HepG2 (cell line): ENCODE measurements around the gene HEY2. TPM values are rescaled to one million over a fixed set of nuclear protein-coding genes. Genes with fewer than 3 reads are reported as not detected.

Experiments
- ISX ChIP-seq: sonication (generic); formaldehyde crosslinking; conservative IDR thresholded peaks from 2 replicates; pipeline ENCODE4 v1.5.0; 2020; ENCODE audit warnings: missing genetic modification reagents
- KMT2A ChIP-seq: sonication (generic); formaldehyde crosslinking; IDR thresholded peaks from 2 replicates; pipeline ENCODE4 v1.4.0; 2020; ENCODE audit warnings: missing genetic modification reagents
- MTA3 ChIP-seq: sonication (generic); formaldehyde crosslinking; IDR thresholded peaks from 2 replicates; pipeline ENCODE4 v1.4.0; 2020; ENCODE audit warnings: missing genetic modification reagents
- MYC ChIP-seq: sonication (generic); formaldehyde crosslinking; IDR thresholded peaks from 2 replicates; pipeline ENCODE4 v1.9.0; 2021; ENCODE audit warnings: missing genetic modification reagents, borderline replicate concordance
- PITX1 ChIP-seq: sonication (generic); formaldehyde crosslinking; IDR thresholded peaks from 2 replicates; pipeline ENCODE4 v1.5.1; 2020; ENCODE audit warnings: mild to moderate bottlenecking, missing genetic modification reagents
- TAF1 ChIP-seq: sonication (generic); formaldehyde crosslinking; IDR thresholded peaks from 2 replicates; pipeline ENCODE4 v1.4.0; 2020; ENCODE audit warnings: missing genetic modification reagents
- TBX2 ChIP-seq: sonication (generic); formaldehyde crosslinking; IDR thresholded peaks from 2 replicates; pipeline ENCODE4 v1.5.0; 2020; ENCODE audit warnings: missing genetic modification reagents, mild to moderate bottlenecking, borderline replicate concordance
- ZNF138 ChIP-seq: sonication (generic); formaldehyde crosslinking; IDR thresholded peaks from 2 replicates; pipeline ENCODE4 v1.5.0; 2020; ENCODE audit warnings: mild to moderate bottlenecking, low read depth, missing genetic modification reagents
- ZNF160 ChIP-seq: sonication (generic); formaldehyde crosslinking; IDR thresholded peaks from 2 replicates; pipeline ENCODE4 v1.8.0; 2022; ENCODE audit warnings: mild to moderate bottlenecking, inconsistent platforms, missing genetic modification reagents
- ZNF33B ChIP-seq: sonication (generic); formaldehyde crosslinking; IDR thresholded peaks from 2 replicates; pipeline ENCODE4 v1.5.1; 2020; ENCODE audit warnings: mild to moderate bottlenecking, missing genetic modification reagents
- ZNF343 ChIP-seq: sonication (generic); formaldehyde crosslinking; IDR thresholded peaks from 2 replicates; pipeline ENCODE4 v1.4.0; 2020; ENCODE audit warnings: mild to moderate bottlenecking, missing genetic modification reagents
- ZNF383 ChIP-seq: sonication (generic); formaldehyde crosslinking; IDR thresholded peaks from 2 replicates; pipeline ENCODE4 v1.4.0; 2020; ENCODE audit warnings: missing genetic modification reagents, mild to moderate bottlenecking, borderline replicate concordance
- ZNF678 ChIP-seq: sonication (generic); formaldehyde crosslinking; IDR thresholded peaks from 2 replicates; pipeline ENCODE4 v1.4.0; 2020; ENCODE audit warnings: mild to moderate bottlenecking, missing genetic modification reagents
- ZNF709 ChIP-seq: sonication (generic); formaldehyde crosslinking; IDR thresholded peaks from 2 replicates; pipeline ENCODE4 v1.5.0; 2020; ENCODE audit warnings: mild to moderate bottlenecking, missing genetic modification reagents
- ZNF788 ChIP-seq: sonication (generic); formaldehyde crosslinking; IDR thresholded peaks from 2 replicates; pipeline ENCODE4 v1.5.0; 2020; ENCODE audit warnings: mild to moderate bottlenecking, missing genetic modification reagents, borderline replicate concordance
- ZSCAN22 ChIP-seq: sonication (generic); formaldehyde crosslinking; IDR thresholded peaks from 2 replicates; pipeline ENCODE4 v1.4.0; 2020; ENCODE audit warnings: mild to moderate bottlenecking, missing genetic modification reagents
- polyA plus RNA-seq, 8 experiments: library from polyadenylated mRNA; depleted of rRNA in 3 of 8; stranded (reverse) in 7 of 8; unstranded in 1 of 8; fragments of >200 nt; fragmentation: Illumina TruSeq in 4 of 8; extraction: Trizol in 4 of 8; gene quantifications; 2 replicates each; pipeline versions ENCODE4 v1.2.1 to v1.2.3, GENCODE V29; 2011 to 2016; ENCODE audit warnings: low read depth in 4 of 8, missing spikeins in 1 of 8, mixed read lengths in 1 of 8; ENCODE audit not compliant: insufficient read depth in 1 of 8
- total RNA-seq, 5 experiments: library from RNA; depleted of rRNA; stranded (reverse); fragments of >200 nt; fragmentation: Illumina TruSeq; extraction: Trizol; gene quantifications; 2 replicates each; pipeline ENCODE4 v1.2.3, GENCODE V29; 2016; ENCODE audit warnings: low read depth in 1 of 5
- TF ChIP-seq, protein P1 (sequence below): IDR thresholded peaks from 2 replicates; pipeline ENCODE4 v1.6.1; 2016; ENCODE audit warnings: low read depth, borderline replicate concordance
- TF ChIP-seq, protein P2 (sequence below): sonication (generic); formaldehyde crosslinking; IDR thresholded peaks from 2 replicates; pipeline ENCODE4 v1.8.0; 2022; ENCODE audit warnings: missing genetic modification reagents, mild to moderate bottlenecking, inconsistent platforms, borderline replicate concordance
- TF ChIP-seq, protein P3 (sequence below): sonication (generic); formaldehyde crosslinking; IDR thresholded peaks from 2 replicates; pipeline ENCODE4 v1.4.0; 2020; ENCODE audit warnings: mild to moderate bottlenecking, missing genetic modification reagents, borderline replicate concordance
- TF ChIP-seq, protein P4 (sequence below): sonication (generic); formaldehyde crosslinking; IDR thresholded peaks from 2 replicates; pipeline ENCODE4 v1.9.0; 2021; ENCODE audit warnings: missing genetic modification reagents, mild to moderate bottlenecking, borderline replicate concordance
- TF ChIP-seq, protein P5 (sequence below): IDR thresholded peaks from 2 replicates; pipeline ENCODE4 v1.6.1; 2016

Gene HEY2
- total and polyA plus RNA-seq, 2 of the 13 experiments (the other 11 are each of a cell fraction or from before 2014, with no cell fraction given): 0.04 TPM

DNA sequence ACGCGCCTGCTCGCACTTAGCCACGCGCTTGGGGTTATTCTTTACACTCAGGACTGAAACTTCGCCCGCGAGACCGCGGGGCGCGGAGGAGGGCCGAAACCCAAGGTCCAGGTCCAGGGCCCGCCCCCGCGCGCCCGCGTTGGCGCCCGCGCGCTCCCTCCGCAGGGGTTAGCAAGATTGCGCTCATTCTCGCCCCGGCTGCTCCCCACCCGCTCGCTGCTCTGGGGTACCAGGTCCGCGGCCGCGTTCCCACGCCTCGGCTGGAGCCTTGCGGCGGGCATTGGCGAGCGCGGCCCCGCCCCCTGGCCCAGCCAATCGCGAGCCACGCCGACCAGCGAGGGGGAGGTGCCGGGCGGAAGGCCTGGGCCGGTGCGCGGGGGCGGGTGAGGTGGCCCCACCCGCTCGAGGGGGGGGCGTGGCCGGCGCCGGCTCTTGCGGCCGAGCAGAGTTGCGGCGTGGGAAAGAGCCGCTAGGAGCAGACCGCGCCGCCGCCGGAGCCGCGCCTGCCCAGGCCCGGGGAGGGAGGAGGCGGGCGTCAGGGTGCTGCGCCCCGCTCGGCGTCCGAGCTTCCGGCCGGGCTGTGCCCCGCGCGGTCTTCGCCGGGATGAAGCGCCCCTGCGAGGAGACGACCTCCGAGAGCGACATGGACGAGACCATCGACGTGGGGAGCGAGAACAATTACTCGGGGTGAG, at the start of gene HEY2 (continued):
- TF ChIP-seq, protein P1, sequence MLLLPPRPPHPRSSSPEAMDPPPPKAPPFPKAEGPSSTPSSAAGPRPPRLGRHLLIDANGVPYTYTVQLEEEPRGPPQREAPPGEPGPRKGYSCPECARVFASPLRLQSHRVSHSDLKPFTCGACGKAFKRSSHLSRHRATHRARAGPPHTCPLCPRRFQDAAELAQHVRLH: 0 out of 2 replicates have a peak, but pooled peaks have one; percentile 23
- peak; percentile 48; the same call in 1 of the 2 replicates for TF ChIP-seq ZSCAN22 (CRISPR knock-in tag)
- no peak for TF ChIP-seq KMT2A (CRISPR knock-in tag)
- TF ChIP-seq ZNF709 (CRISPR knock-in tag): peak; percentile 33; the same call in 1 of the 2 replicates
- TF ChIP-seq, protein P2, sequence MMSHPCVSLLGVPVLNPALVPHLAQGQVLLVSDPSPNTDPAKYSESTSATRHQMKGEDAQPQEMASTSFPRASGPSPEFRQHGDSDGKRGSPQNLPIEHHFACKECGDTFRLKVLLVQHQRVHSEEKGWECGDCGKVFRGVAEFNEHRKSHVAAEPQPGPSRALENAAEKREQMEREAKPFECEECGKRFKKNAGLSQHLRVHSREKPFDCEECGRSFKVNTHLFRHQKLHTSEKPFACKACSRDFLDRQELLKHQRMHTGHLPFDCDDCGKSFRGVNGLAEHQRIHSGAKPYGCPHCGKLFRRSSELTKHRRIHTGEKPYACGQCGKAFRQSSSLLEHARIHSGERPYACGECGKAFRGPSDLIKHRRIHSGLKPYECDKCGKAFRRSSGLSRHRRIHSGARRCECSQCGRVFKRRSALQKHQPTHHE (CRISPR knock-in tag): no peak
- TF ChIP-seq ZNF160 (CRISPR knock-in tag): peak; percentile 83; the same call in 1 of the 2 replicates
- peak; percentile 59; the same call in 1 of the 2 replicates for TF ChIP-seq ZNF33B (CRISPR knock-in tag)
- 0 out of 2 replicates have a peak, but pooled peaks have one; percentile 47 for TF ChIP-seq ZNF343 (CRISPR knock-in tag)
- no peak for TF ChIP-seq MTA3 (CRISPR knock-in tag)
- peak; percentile 70 for TF ChIP-seq MYC (CRISPR knock-in tag)
- TF ChIP-seq ISX: 0 out of 2 replicates have a peak, but pooled peaks have one; percentile 30
- TF ChIP-seq ZNF788 (CRISPR knock-in tag): no peak
- TF ChIP-seq ZNF383 (CRISPR knock-in tag): no peak
- TF ChIP-seq, protein P3, sequence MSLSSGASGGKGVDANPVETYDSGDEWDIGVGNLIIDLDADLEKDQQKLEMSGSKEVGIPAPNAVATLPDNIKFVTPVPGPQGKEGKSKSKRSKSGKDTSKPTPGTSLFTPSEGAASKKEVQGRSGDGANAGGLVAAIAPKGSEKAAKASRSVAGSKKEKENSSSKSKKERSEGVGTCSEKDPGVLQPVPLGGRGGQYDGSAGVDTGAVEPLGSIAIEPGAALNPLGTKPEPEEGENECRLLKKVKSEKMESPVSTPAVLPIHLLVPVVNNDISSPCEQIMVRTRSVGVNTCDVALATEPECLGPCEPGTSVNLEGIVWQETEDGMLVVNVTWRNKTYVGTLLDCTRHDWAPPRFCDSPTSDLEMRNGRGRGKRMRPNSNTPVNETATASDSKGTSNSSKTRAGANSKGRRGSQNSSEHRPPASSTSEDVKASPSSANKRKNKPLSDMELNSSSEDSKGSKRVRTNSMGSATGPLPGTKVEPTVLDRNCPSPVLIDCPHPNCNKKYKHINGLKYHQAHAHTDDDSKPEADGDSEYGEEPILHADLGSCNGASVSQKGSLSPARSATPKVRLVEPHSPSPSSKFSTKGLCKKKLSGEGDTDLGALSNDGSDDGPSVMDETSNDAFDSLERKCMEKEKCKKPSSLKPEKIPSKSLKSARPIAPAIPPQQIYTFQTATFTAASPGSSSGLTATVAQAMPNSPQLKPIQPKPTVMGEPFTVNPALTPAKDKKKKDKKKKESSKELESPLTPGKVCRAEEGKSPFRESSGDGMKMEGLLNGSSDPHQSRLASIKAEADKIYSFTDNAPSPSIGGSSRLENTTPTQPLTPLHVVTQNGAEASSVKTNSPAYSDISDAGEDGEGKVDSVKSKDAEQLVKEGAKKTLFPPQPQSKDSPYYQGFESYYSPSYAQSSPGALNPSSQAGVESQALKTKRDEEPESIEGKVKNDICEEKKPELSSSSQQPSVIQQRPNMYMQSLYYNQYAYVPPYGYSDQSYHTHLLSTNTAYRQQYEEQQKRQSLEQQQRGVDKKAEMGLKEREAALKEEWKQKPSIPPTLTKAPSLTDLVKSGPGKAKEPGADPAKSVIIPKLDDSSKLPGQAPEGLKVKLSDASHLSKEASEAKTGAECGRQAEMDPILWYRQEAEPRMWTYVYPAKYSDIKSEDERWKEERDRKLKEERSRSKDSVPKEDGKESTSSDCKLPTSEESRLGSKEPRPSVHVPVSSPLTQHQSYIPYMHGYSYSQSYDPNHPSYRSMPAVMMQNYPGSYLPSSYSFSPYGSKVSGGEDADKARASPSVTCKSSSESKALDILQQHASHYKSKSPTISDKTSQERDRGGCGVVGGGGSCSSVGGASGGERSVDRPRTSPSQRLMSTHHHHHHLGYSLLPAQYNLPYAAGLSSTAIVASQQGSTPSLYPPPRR (CRISPR knock-in tag): 0 out of 2 replicates have a peak, but pooled peaks have one; percentile 2
- TF ChIP-seq, protein P4, sequence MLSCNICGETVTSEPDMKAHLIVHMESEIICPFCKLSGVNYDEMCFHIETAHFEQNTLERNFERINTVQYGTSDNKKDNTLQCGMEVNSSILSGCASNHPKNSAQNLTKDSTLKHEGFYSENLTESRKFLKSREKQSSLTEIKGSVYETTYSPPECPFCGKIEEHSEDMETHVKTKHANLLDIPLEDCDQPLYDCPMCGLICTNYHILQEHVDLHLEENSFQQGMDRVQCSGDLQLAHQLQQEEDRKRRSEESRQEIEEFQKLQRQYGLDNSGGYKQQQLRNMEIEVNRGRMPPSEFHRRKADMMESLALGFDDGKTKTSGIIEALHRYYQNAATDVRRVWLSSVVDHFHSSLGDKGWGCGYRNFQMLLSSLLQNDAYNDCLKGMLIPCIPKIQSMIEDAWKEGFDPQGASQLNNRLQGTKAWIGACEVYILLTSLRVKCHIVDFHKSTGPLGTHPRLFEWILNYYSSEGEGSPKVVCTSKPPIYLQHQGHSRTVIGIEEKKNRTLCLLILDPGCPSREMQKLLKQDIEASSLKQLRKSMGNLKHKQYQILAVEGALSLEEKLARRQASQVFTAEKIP (CRISPR knock-in tag): no peak
- TF ChIP-seq TBX2 (CRISPR knock-in tag): no peak; the same call in 1 of the 2 replicates
- TF ChIP-seq ZNF138 (CRISPR knock-in tag): no peak; the same call in none of the 2 replicates
- TF ChIP-seq TAF1 (CRISPR knock-in tag): no peak; the same call in 1 of the 2 replicates
- TF ChIP-seq, protein P5, sequence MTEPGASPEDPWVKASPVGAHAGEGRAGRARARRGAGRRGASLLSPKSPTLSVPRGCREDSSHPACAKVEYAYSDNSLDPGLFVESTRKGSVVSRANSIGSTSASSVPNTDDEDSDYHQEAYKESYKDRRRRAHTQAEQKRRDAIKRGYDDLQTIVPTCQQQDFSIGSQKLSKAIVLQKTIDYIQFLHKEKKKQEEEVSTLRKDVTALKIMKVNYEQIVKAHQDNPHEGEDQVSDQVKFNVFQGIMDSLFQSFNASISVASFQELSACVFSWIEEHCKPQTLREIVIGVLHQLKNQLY (CRISPR knock-in tag): peak; percentile 13; the same call in 1 of the 2 replicates
- TF ChIP-seq ZNF678: peak; percentile 78; the same call in 1 of the 2 replicates
- no peak for TF ChIP-seq PITX1 (CRISPR knock-in tag)
